ENCODE data around the gene DTNBP1.

Gene DTNBP1

DNA sequence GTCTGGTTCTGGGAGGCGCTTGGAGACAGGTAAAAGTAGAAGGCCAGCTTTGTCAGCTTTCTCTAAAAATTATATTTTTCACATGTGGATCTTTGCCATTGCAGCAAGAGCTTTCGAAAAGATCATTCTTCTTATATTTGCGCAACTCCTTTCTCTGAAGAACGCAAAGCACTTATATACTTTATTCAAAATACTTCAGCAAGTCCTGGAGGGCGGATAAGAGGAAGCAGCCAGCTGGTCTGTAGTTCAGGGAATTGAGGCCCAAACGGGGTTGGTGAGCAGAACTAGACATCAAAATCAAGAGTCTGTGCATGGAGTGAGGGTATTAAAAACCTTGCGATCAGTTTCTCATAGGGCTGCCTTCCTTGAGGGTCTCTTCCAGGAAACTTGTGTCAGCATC lies 182.3 kb downstream of the DTNBP1 start:
- no peaks in the 10 kb centered on the region for H3K36me3 ChIP-seq (ENCODE audit: control insufficient read depth, low read length)
- no peaks in the 10 kb centered on the region for H3K27me3 ChIP-seq (ENCODE audit: control insufficient read depth, low read length)
- H3F3A ChIP-seq (ENCODE audit: control insufficient read depth, insufficient read depth): no peaks in the 10 kb centered on the region
- H3K4me1 ChIP-seq (ENCODE audit: control insufficient read depth, low read length): peaks cover 6% of the 10 kb centered on the region
- TF ChIP-seq, protein P1, sequence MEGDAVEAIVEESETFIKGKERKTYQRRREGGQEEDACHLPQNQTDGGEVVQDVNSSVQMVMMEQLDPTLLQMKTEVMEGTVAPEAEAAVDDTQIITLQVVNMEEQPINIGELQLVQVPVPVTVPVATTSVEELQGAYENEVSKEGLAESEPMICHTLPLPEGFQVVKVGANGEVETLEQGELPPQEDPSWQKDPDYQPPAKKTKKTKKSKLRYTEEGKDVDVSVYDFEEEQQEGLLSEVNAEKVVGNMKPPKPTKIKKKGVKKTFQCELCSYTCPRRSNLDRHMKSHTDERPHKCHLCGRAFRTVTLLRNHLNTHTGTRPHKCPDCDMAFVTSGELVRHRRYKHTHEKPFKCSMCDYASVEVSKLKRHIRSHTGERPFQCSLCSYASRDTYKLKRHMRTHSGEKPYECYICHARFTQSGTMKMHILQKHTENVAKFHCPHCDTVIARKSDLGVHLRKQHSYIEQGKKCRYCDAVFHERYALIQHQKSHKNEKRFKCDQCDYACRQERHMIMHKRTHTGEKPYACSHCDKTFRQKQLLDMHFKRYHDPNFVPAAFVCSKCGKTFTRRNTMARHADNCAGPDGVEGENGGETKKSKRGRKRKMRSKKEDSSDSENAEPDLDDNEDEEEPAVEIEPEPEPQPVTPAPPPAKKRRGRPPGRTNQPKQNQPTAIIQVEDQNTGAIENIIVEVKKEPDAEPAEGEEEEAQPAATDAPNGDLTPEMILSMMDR (IDR thresholded peaks at IDR 0.05; ENCODE audit: low read depth, low read length, poor library complexity, severe bottlenecking): no peak
- TF ChIP-seq EZH2phosphoT487 (IDR thresholded peaks at IDR 0.05; ENCODE audit: borderline replicate concordance, low read length): no peak
- no peaks in the 10 kb centered on the region for H3K79me2 ChIP-seq (ENCODE audit: control insufficient read depth, low read length)
- H3K4me3 ChIP-seq (ENCODE audit: low read length): no peak overlapping the region
- no peaks in the 10 kb centered on the region for H3K9me3 ChIP-seq (ENCODE audit: control insufficient read depth, insufficient read depth, low read length)
- H3K27ac ChIP-seq (ENCODE audit: low read depth, low read length): no peak overlapping the region
- H3K9me2 ChIP-seq (replicated peaks; ENCODE audit: control insufficient read depth, low read length): no peaks in the 10 kb centered on the region
- H4K20me1 ChIP-seq (ENCODE audit: control insufficient read depth, insufficient read depth, low read depth, low read length): no peaks in the 10 kb centered on the region
- H3K4me2 ChIP-seq (ENCODE audit: low read length): no peak overlapping the region

DNA sequence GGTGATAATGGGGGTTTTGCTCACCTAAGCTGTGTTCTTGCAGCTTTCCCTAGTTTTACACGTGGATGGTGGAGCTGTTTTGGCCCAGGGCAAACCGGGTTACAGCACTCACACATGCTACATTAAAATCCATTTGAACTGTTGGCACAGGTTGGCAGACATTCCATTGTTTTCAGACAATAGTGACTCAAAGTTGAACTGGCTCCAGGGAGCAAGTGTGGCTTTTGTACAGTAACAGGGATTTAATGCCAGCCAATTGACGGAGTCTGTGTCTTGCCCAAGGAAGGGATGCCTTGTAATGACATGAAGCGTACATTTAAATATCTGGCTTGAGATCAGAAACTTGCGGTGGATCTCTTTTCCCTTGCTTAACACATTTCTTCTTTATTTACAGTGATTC lies 183.1 kb downstream of the DTNBP1 start:
- Histone ChIP-seq H3K27me3 (ENCODE audit: control insufficient read depth, low read length) (no peaks in the 10 kb centered on the region), H3K9me2 (replicated peaks; ENCODE audit: control insufficient read depth, low read length) (no peaks in the 10 kb centered on the region), H3K36me3 (ENCODE audit: control insufficient read depth, low read length) (no peaks in the 10 kb centered on the region), H3F3A (ENCODE audit: control insufficient read depth, insufficient read depth) (no peaks in the 10 kb centered on the region), H3K4me2 (ENCODE audit: low read length) (no peak overlapping the region), H3K79me2 (ENCODE audit: control insufficient read depth, low read length) (no peaks in the 10 kb centered on the region), H3K4me1 (ENCODE audit: control insufficient read depth, low read length) (peaks cover 6% of the 10 kb centered on the region), H4K20me1 (ENCODE audit: control insufficient read depth, insufficient read depth, low read depth, low read length) (no peaks in the 10 kb centered on the region), H3K27ac (ENCODE audit: low read depth, low read length) (no peak overlapping the region), H3K9me3 (ENCODE audit: control insufficient read depth, insufficient read depth, low read length) (no peaks in the 10 kb centered on the region), H3K4me3 (ENCODE audit: low read length) (no peak overlapping the region)
- no peak for TF ChIP-seq EZH2phosphoT487 (IDR thresholded peaks at IDR 0.05; ENCODE audit: borderline replicate concordance, low read length)
- TF ChIP-seq, protein P1 (IDR thresholded peaks at IDR 0.05; ENCODE audit: low read depth, low read length, poor library complexity, severe bottlenecking): no peak

DNA sequence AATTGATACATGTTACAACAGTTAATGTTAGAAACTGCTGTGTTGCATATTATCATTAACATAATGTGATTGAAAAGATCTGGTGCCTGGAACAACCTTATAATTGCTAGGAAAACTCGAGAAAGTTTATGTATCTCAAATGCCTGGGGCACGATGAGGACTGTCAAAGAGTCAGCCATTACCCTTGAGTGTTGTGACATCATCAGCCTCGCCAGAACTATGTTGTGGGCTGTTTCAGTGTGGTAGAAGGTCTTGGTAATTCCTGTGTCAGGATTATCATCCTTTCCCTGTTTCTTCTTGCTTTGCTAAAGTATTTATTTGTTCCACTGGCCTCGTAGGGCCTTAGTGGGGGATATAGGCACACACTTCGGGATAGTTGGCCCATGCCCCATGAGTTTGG lies 185.1 kb downstream of the DTNBP1 start:
- no peaks in the 10 kb centered on the region for H3K9me3 ChIP-seq (ENCODE audit: control insufficient read depth, insufficient read depth, low read length)
- H3K79me2 ChIP-seq (ENCODE audit: control insufficient read depth, low read length): no peaks in the 10 kb centered on the region
- H4K20me1 ChIP-seq (ENCODE audit: control insufficient read depth, insufficient read depth, low read depth, low read length): no peaks in the 10 kb centered on the region
- TF ChIP-seq, protein P1 (IDR thresholded peaks at IDR 0.05; ENCODE audit: low read depth, low read length, poor library complexity, severe bottlenecking): no peak
- no peak for TF ChIP-seq EZH2phosphoT487 (IDR thresholded peaks at IDR 0.05; ENCODE audit: borderline replicate concordance, low read length)
- no peak overlapping the region for H3K4me2 ChIP-seq (ENCODE audit: low read length)
- H3K4me3 ChIP-seq (ENCODE audit: low read length): no peak overlapping the region
- no peaks in the 10 kb centered on the region for H3K36me3 ChIP-seq (ENCODE audit: control insufficient read depth, low read length)
- H3K9me2 ChIP-seq (replicated peaks; ENCODE audit: control insufficient read depth, low read length): no peaks in the 10 kb centered on the region
- no peaks in the 10 kb centered on the region for H3K27me3 ChIP-seq (ENCODE audit: control insufficient read depth, low read length)
- H3K4me1 ChIP-seq (ENCODE audit: control insufficient read depth, low read length): peaks cover 6% of the 10 kb centered on the region
- H3K27ac ChIP-seq (ENCODE audit: low read depth, low read length): no peak overlapping the region
- no peaks in the 10 kb centered on the region for H3F3A ChIP-seq (ENCODE audit: control insufficient read depth, insufficient read depth)
